22Rv1 (cell line): Measurements from ENCODE around the gene FABP7.

ENCODE experiments used
- H3K27ac ChIP-seq: fragments of 450-650 bp; 2 replicates; pipeline ENCODE4 v1.5.1; 2017
- CTCF ChIP-seq: fragments of 450-650 bp; IDR thresholded peaks from 2 replicates; pipeline ENCODE4 v1.5.1; 2017; ENCODE audit warnings: mild to moderate bottlenecking
- ZFX ChIP-seq: fragments of 450-650 bp; IDR thresholded peaks from 2 replicates; pipeline ENCODE4 v1.6.1; 2017; ENCODE audit warnings: antibody characterized with exemption, borderline replicate concordance

The FABP7 gene

GRCh38 chr6:122778985-122779661, 393 bp upstream of the FABP7 start:
- TF ChIP-seq ZFX, result no peak
- no peak for TF ChIP-seq CTCF
- no peak overlapping the region for H3K27ac ChIP-seq

GRCh38 chr6:122780114-122780513, 598 bp downstream of the FABP7 start:
- no peak for TF ChIP-seq ZFX
- TF ChIP-seq CTCF, result no peak

GRCh38 chr6:122781716-122782115, 2.2 kb downstream of the FABP7 start:
- TF ChIP-seq CTCF (no peak), ZFX (no peak)
- H3K27ac ChIP-seq, result no peak overlapping the region

More at GRCh38 chr6:122780114-122780513, 598 bp downstream of the FABP7 start:
- H3K27ac ChIP-seq, result no peak overlapping the region

GRCh38 chr6:122783401-122783800, 3.9 kb downstream of the FABP7 start:
- TF ChIP-seq ZFX (no peak), CTCF (no peak)

GRCh38 chr6:122785891-122786290, 6.4 kb downstream of the FABP7 start:
- no peak for TF ChIP-seq CTCF
- no peak for TF ChIP-seq ZFX
- 0 out of 2 replicates have a peak overlapping the region, but pooled peaks have one; percentile 8 for H3K27ac ChIP-seq

More at GRCh38 chr6:122783401-122783800, 3.9 kb downstream of the FABP7 start:
- no peak overlapping the region for H3K27ac ChIP-seq

- peak overlapping the region; percentile 97 for H3K27ac ChIP-seq
- TF ChIP-seq ZFX, result no peak
- no peak for TF ChIP-seq CTCF
These were observed 8.2 kb downstream of the FABP7 start for GRCh38 chr6:122787721-122788120.

GRCh38 chr6:122788208-122788607, 8.7 kb downstream of the FABP7 start:
- peak overlapping the region; percentile 97 for H3K27ac ChIP-seq
- TF ChIP-seq CTCF (no peak), ZFX (no peak)
